HG02943 (cell line): Measurements from ENCODE around the gene PHF2.

Experiments used
- ATAC-seq: cut with Tn5 transposase; IDR thresholded peaks from one replicate; pipeline ENCODE4 v1.9.1; 2021; ENCODE audit warnings: mild to moderate bottlenecking, low read depth, moderate library complexity; ENCODE audit not compliant: unreplicated experiment

The PHF2 gene

GRCh38 chr9:93675336-93676150 lies 99.2 kb downstream of the PHF2 start:
- ATAC-seq = no peak

- ATAC-seq = no peak
Measured at GRCh38 chr9:93676310-93677047, 100.1 kb downstream of the PHF2 start.

GRCh38 chr9:93677048-93677571 lies 100.7 kb downstream of the PHF2 start:
- no peak for ATAC-seq

- no peak for ATAC-seq
Measured at GRCh38 chr9:93677641-93678136, 101.3 kb downstream of the PHF2 start.

GRCh38 chr9:93678199-93679019 lies 102.0 kb downstream of the PHF2 start:
- no peak for ATAC-seq

- no peak for ATAC-seq
Measured at GRCh38 chr9:93679536-93680442, 103.4 kb downstream of the PHF2 start.

- no peak for ATAC-seq
Measured at GRCh38 chr9:93680443-93681268, 104.3 kb downstream of the PHF2 start.

- no peak for ATAC-seq
Measured at GRCh38 chr9:93681269-93682154, 105.1 kb downstream of the PHF2 start.

GRCh38 chr9:93682155-93682968 lies 106.0 kb downstream of the PHF2 start:
- no peak for ATAC-seq

GRCh38 chr9:93683331-93684134 lies 107.1 kb downstream of the PHF2 start:
- no peak for ATAC-seq

- no peak for ATAC-seq
Measured at GRCh38 chr9:93684161-93684765, 107.9 kb downstream of the PHF2 start.

- ATAC-seq = no peak
Measured at GRCh38 chr9:93684806-93685543, 108.6 kb downstream of the PHF2 start.

GRCh38 chr9:93686127-93686879 lies 109.9 kb downstream of the PHF2 start:
- ATAC-seq = no peak

GRCh38 chr9:93686880-93687236 lies 110.5 kb downstream of the PHF2 start:
- no peak for ATAC-seq
